Gastroesophageal sphincter (tissue), 3 donors: ENCODE data around the gene ADAMTS2.

Source experiments
- CTCF ChIP-seq, 4 experiments: fragments of 200-600 bp in 2 of 4; fragments of 450-650 bp in 2 of 4; sonication (generic) in 1 of 4; IDR thresholded peaks; one replicate each; pipeline ENCODE4 v1.5.1; 2017 to 2019; ENCODE audit warnings: antibody characterized with exemption in 4 of 4, mild to moderate bottlenecking in 2 of 4, moderate library complexity in 2 of 4
- POLR2AphosphoS5 ChIP-seq: sonication (generic); formaldehyde crosslinking; IDR thresholded peaks from one replicate; pipeline ENCODE4 v1.6.1; 2017; ENCODE audit warnings: antibody characterized with exemption

GRCh38 chr5:179373961-179374505 is 28.8 kb upstream of the ADAMTS2 start:
- no peak for TF ChIP-seq CTCF (IDR thresholded peaks at IDR 0.05)
- TF ChIP-seq POLR2AphosphoS5, result no peak
